ENCODE measurements around the gene UBA5.
A peak's percentile ranks its signal among the peaks of the same experiment; 100 is the strongest.
"Not testable (repeated sequence)": the region's sequence is repeated elsewhere in the genome, so short reads cannot be mapped to it uniquely, and the experiment has no call there.

The UBA5 gene

GRCh38 chr3:132660052-132660810 is at the start of gene UBA5:
UBA5 (plus strand) TSS chr3:132660329; CDS start chr3:132660538, 209 bp downstream.
- DNase-seq: peak; percentile 69

GRCh38 chr3:132615301-132615700 is 44.8 kb upstream of the UBA5 start:
- DNase-seq: not testable (repeated sequence)

DNA sequence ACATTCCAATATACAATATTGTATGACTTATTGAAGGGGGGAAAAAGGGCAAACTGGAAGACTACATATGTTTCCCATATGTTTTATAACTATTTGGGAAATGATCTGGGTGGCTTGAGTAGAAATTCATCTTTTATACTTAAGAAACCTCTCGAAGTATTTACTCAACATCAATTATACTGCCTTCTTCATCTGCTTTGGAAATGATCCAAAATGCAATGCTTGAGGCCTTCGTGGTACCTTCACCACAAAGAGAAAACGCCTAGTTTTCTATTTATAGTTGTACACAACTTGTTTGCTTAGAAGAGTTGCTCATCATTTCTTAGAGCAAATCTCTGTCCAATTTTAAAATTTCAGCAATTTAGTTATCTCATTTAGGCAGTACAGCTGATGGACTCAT is 44.2 kb upstream of the UBA5 start:
- DNase-seq: no peak

GRCh38 chr3:132616780-132617179 is 43.3 kb upstream of the UBA5 start:
- DNase-seq: no peak

DNA sequence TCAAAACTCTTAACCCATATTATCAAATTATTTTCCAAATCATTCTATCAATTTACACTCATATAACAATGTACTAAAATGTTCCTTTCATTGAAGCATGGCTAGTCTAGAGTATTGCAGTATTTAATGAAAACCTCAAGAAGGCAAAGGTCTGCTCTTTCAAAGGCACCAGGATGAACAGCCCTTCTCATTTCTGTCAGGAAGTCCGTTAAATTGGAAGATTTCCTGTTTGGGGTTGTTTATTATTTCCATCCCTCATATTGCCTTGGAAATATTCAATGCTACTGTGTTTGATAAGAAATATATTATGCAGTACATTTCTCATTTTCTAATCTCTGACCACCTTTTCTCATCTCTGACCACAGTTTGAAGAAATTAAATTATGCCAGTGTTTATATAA is 38.0 kb upstream of the UBA5 start:
- no peak for DNase-seq

GRCh38 chr3:132622761-132623160 is 37.4 kb upstream of the UBA5 start:
- DNase-seq: no peak

- no peak for DNase-seq
These were observed 36.5 kb upstream of the UBA5 start for GRCh38 chr3:132623646-132624045.

DNA sequence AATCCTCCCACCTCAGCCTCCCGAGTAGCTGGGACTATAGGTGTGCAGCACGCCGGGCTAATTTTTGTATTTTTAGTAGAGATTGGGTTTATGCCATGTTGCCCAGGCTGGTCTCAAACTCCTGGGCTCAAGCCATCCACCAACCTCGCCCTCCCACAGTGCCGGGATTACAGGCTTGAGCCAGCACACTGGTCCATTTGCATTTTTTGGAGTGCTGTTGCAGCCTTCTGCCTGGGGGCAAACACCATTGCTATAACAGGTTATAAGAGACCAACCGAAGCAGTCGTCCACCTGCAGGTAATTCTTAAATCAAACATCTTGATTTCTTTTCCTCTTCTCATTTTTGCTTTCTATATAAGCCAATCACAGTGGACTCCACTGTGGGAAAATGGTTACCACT is 35.3 kb upstream of the UBA5 start:
- no peak for DNase-seq

DNA sequence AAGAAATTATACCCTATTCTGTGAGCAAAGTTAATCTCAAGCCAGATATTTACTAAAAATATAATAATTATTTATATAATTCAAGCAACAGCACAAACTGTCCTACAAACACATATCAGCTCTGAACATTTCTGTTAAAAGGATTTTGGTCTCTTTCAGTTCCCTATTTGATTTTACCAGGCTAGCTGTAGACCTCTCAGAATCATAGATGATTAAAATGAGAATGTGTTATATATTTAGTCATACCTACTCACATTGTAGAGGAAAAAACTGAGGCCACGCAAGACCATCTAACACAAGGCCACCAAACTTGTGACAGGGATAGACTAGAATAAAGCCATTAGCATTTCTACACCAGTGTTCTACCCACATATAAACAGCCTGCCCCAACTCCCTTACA is 34.5 kb upstream of the UBA5 start:
- DNase-seq: no peak

GRCh38 chr3:132626955-132627354 is 33.2 kb upstream of the UBA5 start:
- DNase-seq: no peak

GRCh38 chr3:132628157-132628556 is 32.0 kb upstream of the UBA5 start:
- DNase-seq: no peak

DNA sequence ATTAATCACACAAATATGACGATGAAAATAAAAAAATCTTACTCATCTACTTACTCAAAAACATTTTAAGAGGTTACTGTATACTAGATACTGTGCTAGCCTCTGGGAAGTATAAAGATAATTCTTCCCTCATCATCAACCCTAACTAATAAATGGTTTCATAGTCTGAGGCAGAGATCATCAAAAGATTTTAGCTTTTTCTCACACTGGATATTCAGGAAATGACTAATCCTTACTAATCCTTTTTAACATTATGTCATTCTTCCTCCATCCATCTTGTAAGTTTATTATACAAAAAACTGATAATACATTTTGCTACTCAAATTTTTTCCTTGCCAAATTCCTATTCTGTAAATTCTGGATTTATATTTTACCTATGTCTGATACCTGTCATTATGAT is 30.2 kb upstream of the UBA5 start:
- no peak for DNase-seq

DNA sequence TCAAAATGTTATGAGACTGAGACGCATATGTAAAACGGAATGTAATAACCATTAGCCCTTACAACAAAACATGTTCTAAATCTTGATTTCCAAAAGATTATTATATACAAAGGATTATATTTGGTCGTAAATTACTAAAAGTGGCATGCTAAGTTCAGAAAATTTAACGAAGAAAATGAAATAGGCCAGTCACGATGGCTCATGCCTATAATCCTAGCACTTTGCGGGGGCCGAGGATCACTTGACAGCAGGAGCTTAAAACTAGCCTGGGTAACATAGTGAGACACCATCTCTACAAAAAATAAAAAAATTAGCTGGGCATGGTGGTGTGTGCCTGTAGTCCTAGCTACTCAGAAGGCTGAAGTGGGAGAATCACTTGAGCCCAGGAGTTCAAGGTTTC is 29.5 kb upstream of the UBA5 start:
- DNase-seq: no peak

- DNase-seq: no peak
These were observed 25.1 kb upstream of the UBA5 start for GRCh38 chr3:132635052-132635451.

DNA sequence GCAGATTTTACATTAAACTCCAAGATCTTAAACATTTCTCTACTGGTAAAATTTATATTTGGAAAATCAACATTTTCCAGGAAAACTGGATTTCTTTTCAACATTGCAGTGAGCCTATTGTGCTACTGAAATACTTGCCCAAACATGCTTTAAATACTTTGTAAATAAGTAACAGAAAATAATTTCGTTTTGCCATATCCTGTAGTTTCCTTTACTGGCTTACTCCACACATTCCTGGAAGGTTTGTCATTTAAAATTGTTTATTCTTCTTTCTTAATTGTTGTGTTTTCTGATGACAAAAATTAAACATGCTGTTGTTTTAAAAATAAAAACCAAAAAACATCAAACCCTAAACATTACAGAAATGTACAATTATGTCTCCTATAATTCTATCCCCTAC is 22.5 kb upstream of the UBA5 start:
- DNase-seq: no peak

GRCh38 chr3:132638706-132639105 is 21.4 kb upstream of the UBA5 start:
- DNase-seq: no peak

DNA sequence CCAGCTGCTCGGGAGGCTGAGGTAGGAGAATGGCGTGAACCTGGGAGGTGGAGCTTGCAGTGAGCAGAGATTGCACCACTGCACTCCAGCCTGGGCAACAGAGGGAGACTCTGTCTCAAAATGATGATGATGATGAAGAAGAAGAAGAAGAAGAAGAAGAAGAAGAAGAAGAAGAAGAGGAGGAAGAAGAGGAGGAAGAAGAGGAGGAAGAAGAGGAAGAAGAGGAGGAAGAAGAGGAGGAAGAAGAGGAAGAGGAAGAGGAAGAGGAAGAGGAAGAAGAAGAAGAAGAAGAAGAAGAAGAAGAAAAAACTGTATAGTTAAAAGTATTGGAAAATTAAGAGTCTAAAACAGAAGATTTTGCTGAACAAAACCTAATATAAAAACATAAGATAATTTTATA is 18.7 kb upstream of the UBA5 start:
- not testable (repeated sequence) for DNase-seq

- DNase-seq: peak; percentile 33
These were observed 18.1 kb upstream of the UBA5 start for GRCh38 chr3:132641837-132642538.

GRCh38 chr3:132642539-132642847 is 17.6 kb upstream of the UBA5 start:
- DNase-seq: no peak

DNA sequence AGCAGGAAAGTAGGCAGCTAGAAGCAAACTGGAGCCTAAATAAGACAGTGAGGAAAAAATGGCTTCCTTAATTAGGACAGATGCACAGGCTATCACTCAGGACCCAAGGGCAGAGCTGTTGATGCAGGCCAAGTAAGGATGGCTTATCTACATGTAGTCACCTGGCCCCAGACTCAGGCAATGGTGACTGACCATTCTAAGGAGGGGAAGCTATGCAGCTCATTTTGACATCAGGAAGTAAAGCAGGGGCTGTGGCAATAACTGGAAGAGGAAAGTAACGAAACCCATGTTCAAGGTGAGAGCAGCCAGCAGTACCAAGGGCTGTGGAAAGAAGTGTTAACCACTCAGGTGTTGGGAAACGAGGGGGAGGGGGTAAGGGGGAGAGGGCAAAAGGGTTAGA is 16.8 kb upstream of the UBA5 start:
- no peak for DNase-seq

- no peak for DNase-seq
These were observed 15.1 kb upstream of the UBA5 start for GRCh38 chr3:132645058-132645457.

- DNase-seq: no peak
These were observed 10.0 kb upstream of the UBA5 start for GRCh38 chr3:132650153-132650552.

DNA sequence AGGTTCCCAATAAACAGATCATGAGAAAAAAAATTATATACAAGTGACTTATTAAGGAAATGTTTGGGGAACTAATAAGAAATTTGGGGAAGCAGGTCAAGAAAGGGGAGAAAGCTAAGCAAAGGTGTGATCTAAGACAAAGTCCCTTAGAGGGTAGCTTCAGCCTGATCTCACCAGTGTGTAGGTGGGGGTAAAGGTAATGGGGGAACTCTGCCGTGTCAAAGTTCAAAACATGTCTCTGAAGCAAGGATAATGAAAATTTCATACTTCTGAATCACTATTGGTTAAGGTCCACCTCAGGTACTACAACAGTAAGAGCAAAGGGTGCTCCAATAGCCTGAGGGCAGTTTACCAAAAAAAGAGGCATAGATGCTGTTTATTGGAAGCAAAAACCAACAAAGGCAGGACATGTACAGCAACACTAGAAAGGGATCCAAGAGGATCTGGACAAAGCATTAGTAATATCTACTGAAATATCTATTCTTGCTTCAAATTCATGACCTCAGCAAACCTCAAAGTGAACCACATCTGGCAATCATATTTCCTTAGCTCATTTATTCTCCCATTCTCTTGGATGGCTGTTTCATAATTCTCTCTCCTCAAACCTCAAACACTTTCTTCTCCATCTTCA is 7.4 kb upstream of the UBA5 start:
- no peak for DNase-seq

DNA sequence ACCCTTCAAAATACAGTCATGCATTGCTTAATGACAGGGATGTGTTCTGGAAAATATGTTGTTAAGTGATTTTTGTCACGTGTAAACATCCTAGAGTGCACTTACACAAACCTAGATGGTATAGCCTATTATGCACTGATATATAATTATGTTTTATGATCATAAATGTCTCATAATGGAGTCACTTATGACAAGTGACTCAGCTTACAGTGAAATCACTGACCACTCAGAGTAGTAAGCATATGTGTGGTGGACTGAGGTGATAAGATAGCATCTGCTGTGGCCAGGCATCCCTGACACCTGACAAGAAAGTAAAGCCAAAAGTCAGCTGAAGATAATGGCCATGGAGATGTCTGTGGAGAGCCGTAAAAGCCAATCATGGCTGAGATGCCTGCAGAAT is 5.9 kb upstream of the UBA5 start:
- DNase-seq: no peak

All from SHP77 treated with DMSO at 0.1 percent for 48 hours (cell line).